Omental fat pad (tissue), 4 donors: ENCODE measurements around the gene LRP5. TPM values are rescaled to one million over a fixed set of nuclear protein-coding genes. Genes with fewer than 3 reads are reported as not detected.

ENCODE experiments used
- ATAC-seq: fragments of 150-250 bp; one replicate; pipeline ENCODE4 v1.9.1; 2016; ENCODE audit warnings: mild to moderate bottlenecking, moderate library complexity; ENCODE audit not compliant: low FRiP score
- DNase-seq: peaks from one replicate; pipeline ENCODE4 v3.0.0-alpha.2; 2019; ENCODE audit warnings: low spot score
- total RNA-seq, 4 donors: library from RNA; depleted of rRNA; stranded (reverse); fragments of >200 nt; gene quantifications; one replicate each; pipeline ENCODE4 v1.1.0, GENCODE V29; 2016
- TF ChIP-seq, protein P1 (sequence below), 3 donors: fragments of 450-650 bp; IDR thresholded peaks; one replicate each; pipeline ENCODE4 v1.5.1; 2016 to 2017; ENCODE audit warnings: antibody characterized with exemption in 3 of 3, mild to moderate bottlenecking in 3 of 3, moderate library complexity in 2 of 3

The LRP5 gene
- total RNA-seq, 4 donors from 2014 or later: 18.0 to 44.5 (median 34.6) TPM

DNA sequence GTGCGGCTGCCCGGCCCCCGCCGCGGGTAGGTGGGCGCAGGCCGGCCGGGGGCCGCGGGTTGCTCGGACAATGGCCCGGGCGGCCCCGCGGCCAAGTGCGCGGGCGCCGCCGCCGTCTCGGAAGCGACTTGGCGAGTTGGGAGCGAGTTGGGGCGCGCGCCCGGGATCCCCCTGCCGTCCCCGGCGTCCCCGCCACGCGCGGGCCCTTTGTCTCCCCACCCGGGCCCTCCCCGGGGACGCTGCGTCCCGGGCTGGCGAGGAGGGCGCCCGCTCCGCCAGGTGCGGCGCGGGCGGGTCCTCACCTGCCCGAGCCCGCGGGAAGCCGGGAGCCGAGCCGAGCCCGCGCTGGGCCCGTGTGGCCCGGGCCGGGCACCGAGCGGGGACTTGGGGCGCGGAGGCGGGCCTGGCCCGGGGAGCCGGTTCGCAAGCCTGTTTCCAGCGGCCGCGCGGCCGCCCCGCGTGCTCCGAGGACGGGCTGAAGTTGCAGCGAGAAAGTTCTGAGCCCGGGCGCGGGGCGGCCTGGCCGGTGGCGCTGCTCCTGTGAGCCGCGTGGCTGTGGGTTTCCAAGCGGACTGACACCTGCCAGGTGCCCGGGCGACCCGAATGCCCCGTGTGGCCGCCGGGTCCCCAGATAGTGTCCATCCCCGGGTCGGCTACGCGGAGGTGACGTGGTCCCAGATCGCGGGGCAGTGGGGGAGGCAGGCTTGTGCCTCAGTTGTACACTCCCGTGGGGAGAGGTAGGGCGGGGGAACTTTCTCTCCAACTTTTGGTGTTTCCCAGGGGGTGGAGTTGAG is 586 bp downstream of the LRP5 start:
- ATAC-seq (peak; percentile 19), DNase-seq (no peak)
- TF ChIP-seq, protein P1, sequence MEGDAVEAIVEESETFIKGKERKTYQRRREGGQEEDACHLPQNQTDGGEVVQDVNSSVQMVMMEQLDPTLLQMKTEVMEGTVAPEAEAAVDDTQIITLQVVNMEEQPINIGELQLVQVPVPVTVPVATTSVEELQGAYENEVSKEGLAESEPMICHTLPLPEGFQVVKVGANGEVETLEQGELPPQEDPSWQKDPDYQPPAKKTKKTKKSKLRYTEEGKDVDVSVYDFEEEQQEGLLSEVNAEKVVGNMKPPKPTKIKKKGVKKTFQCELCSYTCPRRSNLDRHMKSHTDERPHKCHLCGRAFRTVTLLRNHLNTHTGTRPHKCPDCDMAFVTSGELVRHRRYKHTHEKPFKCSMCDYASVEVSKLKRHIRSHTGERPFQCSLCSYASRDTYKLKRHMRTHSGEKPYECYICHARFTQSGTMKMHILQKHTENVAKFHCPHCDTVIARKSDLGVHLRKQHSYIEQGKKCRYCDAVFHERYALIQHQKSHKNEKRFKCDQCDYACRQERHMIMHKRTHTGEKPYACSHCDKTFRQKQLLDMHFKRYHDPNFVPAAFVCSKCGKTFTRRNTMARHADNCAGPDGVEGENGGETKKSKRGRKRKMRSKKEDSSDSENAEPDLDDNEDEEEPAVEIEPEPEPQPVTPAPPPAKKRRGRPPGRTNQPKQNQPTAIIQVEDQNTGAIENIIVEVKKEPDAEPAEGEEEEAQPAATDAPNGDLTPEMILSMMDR (IDR thresholded peaks at IDR 0.05): no peak

DNA sequence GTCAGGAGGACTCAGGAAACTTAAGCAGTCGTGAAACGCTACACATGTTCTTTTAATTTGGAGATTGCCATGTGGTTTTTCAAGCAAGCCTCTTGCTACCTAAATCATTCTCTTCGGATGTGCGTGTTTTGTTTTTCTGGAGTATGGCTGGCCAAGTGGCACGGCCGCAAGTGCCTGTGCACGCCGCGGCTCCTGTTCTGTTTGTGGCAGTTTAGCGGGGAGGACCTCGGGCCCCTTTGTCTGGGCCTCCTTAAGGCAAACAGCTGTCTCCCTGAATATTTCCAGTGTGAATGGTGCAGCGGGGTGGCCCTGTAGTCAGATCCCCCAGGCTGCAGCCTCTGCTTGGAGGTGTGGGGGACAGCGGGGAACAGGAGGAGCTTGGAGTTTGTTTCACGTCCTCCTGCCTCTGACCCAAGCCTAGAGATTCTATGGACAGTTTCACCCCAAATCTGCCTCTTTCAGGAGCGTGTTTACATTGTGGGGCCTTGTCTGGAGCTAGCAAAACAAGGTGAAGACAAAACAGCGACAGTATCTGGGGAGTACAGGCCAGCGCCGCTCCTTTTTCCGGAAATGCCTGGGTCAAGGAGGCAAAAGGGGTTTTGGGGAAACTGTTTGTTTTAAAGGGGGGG is 1.3 kb downstream of the LRP5 start:
- no peak for ATAC-seq
- TF ChIP-seq, protein P1 (IDR thresholded peaks at IDR 0.05): no peak
- no peak for DNase-seq

DNA sequence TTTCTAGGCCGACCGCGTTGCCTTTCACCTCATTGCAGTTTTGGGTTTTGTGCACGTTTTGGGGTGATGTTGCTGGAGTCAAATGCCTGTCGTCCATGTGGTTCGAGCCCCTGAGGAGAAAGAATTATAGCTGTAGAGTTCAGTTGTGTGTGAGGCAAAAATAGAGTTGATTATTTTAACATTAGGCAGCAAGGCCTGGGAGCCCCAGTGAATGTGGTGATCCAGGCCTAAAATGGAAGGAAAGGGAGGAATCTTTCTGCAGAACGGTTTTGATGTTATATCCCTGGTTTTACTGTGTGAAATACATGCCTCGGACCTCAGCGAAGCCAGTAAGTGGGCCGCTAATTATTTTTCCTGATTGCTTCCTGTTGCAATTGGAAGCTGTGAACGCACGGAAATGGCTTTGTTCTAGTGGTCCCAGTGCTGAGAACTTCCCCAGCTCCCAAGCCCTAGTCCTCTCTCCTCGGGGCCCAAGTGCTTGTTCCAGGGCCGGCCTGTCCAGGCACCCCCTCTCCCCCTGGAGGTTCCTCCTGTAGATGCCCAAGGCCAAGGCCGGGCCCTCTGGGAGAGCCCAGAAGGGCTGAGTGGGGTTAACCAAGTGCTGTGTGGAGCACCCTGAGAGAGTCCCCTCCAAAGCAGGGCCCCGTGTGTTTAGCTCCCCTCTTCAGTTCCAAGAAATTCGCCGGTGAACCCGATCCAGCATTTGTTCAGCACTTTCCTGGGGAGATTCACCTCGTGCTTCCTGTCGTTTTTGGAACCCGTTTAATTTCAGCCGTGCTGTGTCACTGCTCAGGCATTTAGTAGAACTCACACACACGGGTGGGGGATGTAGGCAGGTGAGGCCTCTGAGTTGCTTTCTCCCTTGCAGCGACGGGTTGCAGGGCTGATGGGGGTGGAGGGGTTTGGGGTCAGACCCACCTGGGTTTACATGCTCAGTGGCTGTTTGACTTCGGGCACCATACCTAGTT is 2.1 kb downstream of the LRP5 start:
- DNase-seq: no peak
- ATAC-seq: no peak
- TF ChIP-seq, protein P1 (IDR thresholded peaks at IDR 0.05): no peak

DNA sequence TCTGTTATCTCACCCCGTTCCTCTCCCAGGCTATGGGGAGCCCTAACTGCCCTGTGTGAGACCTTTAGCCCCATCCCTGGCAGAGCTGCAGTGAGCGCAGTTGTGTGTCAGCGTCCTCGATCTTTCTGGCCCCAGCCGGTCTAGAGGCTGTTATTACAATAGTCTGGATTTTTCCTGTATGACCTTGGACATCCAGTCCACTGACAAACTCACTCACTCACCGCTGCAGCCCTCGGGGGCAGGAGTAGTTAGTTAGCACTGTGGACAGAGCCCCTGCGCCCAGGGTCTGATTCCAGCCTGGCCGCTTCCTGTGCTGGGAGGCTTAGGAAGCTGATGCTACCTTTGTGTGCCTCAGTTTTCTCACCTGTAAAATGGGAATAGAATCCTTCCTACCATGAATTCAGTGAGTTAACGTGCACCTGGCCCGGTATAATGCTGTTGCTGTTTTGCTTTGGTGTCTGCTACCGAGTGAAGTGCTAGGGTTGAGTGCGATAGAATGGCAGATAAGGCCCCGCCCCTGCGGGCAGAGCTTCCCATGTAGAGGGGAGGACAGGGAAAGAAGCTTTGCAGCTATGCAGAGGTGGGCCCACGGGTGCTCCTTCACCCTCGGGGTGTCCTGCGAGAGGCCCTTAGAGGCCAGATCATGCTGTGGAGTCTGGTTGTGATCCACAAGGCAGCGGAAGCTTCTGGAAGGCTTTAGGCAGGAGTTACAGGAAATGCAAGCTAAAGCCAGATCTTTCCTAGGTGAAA is 3.0 kb downstream of the LRP5 start:
- ATAC-seq (no peak), DNase-seq (no peak)

DNA sequence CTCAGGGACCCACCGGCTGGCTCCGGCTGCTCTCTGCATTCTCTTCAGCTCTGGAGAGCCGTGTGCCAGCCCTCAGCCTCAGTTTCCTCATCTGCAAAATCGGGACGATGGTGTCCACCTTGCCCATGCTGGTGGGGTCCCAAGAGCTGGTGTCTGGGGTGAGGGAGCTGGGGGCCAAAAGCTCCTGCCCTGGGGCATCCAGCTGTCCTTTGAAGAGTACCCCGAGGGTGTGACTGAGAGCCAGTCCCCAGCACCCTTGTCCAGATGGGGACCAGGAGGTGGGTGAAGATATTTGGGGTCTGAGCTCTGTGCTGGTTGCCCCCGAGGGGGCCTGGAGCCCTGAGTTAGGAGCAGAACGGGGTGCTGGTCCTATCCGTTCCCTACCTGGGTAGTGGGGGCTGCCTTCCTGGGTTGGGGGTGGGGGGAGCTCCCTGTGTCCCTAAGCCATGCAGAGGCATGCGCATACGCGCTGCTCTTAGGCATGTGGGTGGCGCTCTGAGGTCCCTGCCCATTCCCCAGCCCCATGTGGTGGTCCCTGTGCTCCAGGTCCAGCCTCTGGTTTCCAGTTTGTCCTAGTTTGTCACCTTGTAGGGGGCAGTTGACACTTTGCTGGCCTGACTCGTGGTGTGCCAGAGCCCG is 4.9 kb downstream of the LRP5 start:
- ATAC-seq: no peak
- no peak for DNase-seq
- TF ChIP-seq, protein P1 (IDR thresholded peaks at IDR 0.05): no peak

More for the DNA sequence above, 3.0 kb downstream of the LRP5 start:
- TF ChIP-seq, protein P1 (IDR thresholded peaks at IDR 0.05): no peak
